ENCODE data around the gene POLR1B. TPM values are rescaled to one million over a fixed set of nuclear protein-coding genes. Genes with fewer than 3 reads are reported as not detected.

POLR1B gene
- total and polyA plus RNA-seq, 2 experiments from 2014 or later = 15.4 to 58.3 TPM

DNA sequence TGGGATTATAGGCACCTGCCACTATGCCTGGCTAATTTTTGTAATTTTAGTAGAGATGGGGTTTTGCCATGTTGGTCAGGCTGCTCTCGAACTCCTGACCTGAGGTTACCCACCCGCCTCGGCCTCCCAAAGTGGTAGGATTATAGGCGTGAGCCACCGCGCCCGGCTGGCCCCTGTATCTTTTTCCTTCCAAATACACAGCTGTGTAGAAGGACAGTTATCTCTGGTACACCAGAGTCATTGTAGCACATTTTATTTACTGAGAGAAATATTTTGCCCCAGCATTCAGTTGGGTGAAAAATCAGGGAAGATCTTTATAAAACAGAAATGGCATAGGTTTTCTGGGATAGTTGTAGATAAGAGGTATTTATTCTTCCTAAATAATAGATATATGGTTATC, 23.5 kb upstream of the POLR1B start:
- Mint-ChIP-seq H3K27ac (no peak overlapping the region), H3K4me1 (no peaks in the 10 kb centered on the region), H3K4me3 (no peak overlapping the region), H3K9me3 (peaks cover 8% of the 10 kb centered on the region; the same call in 2 of the 3 replicates), H3K36me3 (ENCODE audit: low read depth) (peaks cover 79% of the 10 kb centered on the region), H3K27me3 (ENCODE audit: insufficient read depth, low read depth, poor library complexity) (peaks cover 5% of the 10 kb centered on the region)
- no peaks in the 10 kb centered on the region for H3K27me3 ChIP-seq (ENCODE audit: insufficient read depth)
- H3K4me1 ChIP-seq (ENCODE audit: insufficient read depth) = no peaks in the 10 kb centered on the region
- H3K36me3 ChIP-seq (ENCODE audit: insufficient read depth) = peaks cover 14% of the 10 kb centered on the region
- DNase-seq (ENCODE audit: low spot score) (no peak), ATAC-seq (no peak)
- TF ChIP-seq EZH2 (IDR thresholded peaks at IDR 0.05; ENCODE audit: low read depth, unreplicated experiment) = no peak
- TF ChIP-seq, protein P1, sequence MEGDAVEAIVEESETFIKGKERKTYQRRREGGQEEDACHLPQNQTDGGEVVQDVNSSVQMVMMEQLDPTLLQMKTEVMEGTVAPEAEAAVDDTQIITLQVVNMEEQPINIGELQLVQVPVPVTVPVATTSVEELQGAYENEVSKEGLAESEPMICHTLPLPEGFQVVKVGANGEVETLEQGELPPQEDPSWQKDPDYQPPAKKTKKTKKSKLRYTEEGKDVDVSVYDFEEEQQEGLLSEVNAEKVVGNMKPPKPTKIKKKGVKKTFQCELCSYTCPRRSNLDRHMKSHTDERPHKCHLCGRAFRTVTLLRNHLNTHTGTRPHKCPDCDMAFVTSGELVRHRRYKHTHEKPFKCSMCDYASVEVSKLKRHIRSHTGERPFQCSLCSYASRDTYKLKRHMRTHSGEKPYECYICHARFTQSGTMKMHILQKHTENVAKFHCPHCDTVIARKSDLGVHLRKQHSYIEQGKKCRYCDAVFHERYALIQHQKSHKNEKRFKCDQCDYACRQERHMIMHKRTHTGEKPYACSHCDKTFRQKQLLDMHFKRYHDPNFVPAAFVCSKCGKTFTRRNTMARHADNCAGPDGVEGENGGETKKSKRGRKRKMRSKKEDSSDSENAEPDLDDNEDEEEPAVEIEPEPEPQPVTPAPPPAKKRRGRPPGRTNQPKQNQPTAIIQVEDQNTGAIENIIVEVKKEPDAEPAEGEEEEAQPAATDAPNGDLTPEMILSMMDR (conservative IDR thresholded peaks at IDR 0.05; ENCODE audit: low read depth in 2 of 2) = no peak
- TF ChIP-seq NANOG (IDR thresholded peaks at IDR 0.05; ENCODE audit: borderline replicate concordance) = no peak
- TF ChIP-seq ZNF114 (CRISPR knock-in tag; IDR thresholded peaks at IDR 0.05) = no peak
- no peak for TF ChIP-seq CREB1 (CRISPR knock-in tag; IDR thresholded peaks at IDR 0.05; ENCODE audit: low read depth)
- no peak for TF ChIP-seq EZH2phosphoT487 (IDR thresholded peaks at IDR 0.05; ENCODE audit: unreplicated experiment)
- TF ChIP-seq, protein P2, sequence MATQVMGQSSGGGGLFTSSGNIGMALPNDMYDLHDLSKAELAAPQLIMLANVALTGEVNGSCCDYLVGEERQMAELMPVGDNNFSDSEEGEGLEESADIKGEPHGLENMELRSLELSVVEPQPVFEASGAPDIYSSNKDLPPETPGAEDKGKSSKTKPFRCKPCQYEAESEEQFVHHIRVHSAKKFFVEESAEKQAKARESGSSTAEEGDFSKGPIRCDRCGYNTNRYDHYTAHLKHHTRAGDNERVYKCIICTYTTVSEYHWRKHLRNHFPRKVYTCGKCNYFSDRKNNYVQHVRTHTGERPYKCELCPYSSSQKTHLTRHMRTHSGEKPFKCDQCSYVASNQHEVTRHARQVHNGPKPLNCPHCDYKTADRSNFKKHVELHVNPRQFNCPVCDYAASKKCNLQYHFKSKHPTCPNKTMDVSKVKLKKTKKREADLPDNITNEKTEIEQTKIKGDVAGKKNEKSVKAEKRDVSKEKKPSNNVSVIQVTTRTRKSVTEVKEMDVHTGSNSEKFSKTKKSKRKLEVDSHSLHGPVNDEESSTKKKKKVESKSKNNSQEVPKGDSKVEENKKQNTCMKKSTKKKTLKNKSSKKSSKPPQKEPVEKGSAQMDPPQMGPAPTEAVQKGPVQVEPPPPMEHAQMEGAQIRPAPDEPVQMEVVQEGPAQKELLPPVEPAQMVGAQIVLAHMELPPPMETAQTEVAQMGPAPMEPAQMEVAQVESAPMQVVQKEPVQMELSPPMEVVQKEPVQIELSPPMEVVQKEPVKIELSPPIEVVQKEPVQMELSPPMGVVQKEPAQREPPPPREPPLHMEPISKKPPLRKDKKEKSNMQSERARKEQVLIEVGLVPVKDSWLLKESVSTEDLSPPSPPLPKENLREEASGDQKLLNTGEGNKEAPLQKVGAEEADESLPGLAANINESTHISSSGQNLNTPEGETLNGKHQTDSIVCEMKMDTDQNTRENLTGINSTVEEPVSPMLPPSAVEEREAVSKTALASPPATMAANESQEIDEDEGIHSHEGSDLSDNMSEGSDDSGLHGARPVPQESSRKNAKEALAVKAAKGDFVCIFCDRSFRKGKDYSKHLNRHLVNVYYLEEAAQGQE (IDR thresholded peaks at IDR 0.05; ENCODE audit: unreplicated experiment) = no peak
- TF ChIP-seq, protein P3, sequence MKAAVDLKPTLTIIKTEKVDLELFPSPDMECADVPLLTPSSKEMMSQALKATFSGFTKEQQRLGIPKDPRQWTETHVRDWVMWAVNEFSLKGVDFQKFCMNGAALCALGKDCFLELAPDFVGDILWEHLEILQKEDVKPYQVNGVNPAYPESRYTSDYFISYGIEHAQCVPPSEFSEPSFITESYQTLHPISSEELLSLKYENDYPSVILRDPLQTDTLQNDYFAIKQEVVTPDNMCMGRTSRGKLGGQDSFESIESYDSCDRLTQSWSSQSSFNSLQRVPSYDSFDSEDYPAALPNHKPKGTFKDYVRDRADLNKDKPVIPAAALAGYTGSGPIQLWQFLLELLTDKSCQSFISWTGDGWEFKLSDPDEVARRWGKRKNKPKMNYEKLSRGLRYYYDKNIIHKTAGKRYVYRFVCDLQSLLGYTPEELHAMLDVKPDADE (IDR thresholded peaks at IDR 0.05) = no peak
- no peak for TF ChIP-seq JUNB (IDR thresholded peaks at IDR 0.05; ENCODE audit: unreplicated experiment)
- TF ChIP-seq, protein P4, sequence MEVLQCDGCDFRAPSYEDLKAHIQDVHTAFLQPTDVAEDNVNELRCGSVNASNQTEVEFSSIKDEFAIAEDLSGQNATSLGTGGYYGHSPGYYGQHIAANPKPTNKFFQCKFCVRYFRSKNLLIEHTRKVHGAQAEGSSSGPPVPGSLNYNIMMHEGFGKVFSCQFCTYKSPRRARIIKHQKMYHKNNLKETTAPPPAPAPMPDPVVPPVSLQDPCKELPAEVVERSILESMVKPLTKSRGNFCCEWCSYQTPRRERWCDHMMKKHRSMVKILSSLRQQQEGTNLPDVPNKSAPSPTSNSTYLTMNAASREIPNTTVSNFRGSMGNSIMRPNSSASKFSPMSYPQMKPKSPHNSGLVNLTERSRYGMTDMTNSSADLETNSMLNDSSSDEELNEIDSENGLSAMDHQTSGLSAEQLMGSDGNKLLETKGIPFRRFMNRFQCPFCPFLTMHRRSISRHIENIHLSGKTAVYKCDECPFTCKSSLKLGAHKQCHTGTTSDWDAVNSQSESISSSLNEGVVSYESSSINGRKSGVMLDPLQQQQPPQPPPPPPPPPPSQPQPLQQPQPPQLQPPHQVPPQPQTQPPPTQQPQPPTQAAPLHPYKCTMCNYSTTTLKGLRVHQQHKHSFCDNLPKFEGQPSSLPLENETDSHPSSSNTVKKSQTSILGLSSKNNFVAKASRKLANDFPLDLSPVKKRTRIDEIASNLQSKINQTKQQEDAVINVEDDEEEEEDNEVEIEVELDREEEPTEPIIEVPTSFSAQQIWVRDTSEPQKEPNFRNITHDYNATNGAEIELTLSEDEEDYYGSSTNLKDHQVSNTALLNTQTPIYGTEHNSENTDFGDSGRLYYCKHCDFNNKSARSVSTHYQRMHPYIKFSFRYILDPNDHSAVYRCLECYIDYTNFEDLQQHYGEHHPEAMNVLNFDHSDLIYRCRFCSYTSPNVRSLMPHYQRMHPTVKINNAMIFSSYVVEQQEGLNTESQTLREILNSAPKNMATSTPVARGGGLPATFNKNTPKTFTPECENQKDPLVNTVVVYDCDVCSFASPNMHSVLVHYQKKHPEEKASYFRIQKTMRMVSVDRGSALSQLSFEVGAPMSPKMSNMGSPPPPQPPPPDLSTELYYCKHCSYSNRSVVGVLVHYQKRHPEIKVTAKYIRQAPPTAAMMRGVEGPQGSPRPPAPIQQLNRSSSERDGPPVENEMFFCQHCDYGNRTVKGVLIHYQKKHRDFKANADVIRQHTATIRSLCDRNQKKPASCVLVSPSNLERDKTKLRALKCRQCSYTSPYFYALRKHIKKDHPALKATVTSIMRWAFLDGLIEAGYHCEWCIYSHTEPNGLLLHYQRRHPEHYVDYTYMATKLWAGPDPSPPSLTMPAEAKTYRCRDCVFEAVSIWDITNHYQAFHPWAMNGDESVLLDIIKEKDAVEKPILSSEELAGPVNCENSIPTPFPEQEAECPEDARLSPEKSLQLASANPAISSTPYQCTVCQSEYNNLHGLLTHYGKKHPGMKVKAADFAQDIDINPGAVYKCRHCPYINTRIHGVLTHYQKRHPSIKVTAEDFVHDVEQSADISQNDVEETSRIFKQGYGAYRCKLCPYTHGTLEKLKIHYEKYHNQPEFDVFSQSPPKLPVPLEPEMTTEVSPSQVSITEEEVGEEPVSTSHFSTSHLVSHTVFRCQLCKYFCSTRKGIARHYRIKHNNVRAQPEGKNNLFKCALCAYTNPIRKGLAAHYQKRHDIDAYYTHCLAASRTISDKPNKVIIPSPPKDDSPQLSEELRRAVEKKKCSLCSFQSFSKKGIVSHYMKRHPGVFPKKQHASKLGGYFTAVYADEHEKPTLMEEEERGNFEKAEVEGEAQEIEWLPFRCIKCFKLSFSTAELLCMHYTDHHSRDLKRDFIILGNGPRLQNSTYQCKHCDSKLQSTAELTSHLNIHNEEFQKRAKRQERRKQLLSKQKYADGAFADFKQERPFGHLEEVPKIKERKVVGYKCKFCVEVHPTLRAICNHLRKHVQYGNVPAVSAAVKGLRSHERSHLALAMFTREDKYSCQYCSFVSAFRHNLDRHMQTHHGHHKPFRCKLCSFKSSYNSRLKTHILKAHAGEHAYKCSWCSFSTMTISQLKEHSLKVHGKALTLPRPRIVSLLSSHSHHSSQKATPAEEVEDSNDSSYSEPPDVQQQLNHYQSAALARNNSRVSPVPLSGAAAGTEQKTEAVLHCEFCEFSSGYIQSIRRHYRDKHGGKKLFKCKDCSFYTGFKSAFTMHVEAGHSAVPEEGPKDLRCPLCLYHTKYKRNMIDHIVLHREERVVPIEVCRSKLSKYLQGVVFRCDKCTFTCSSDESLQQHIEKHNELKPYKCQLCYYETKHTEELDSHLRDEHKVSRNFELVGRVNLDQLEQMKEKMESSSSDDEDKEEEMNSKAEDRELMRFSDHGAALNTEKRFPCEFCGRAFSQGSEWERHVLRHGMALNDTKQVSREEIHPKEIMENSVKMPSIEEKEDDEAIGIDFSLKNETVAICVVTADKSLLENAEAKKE (CRISPR knock-in tag; IDR thresholded peaks at IDR 0.05) = no peak
- no peak for TF ChIP-seq ZNF331 (CRISPR knock-in tag; IDR thresholded peaks at IDR 0.05; ENCODE audit: low read depth)
- TF ChIP-seq POLR2AphosphoS5 (IDR thresholded peaks at IDR 0.05; ENCODE audit: low read depth) = no peak
- no peak for TF ChIP-seq STAT1 (IDR thresholded peaks at IDR 0.05; ENCODE audit: unreplicated experiment)
- no peaks in the 10 kb centered on the region for H3K9me2 ChIP-seq (ENCODE audit: insufficient read depth)
- no peak overlapping the region for H3K4me3 ChIP-seq
- no peak overlapping the region for H2AFZ ChIP-seq
- H3K4me2 ChIP-seq = no peak overlapping the region
- H3K79me2 ChIP-seq (replicated peaks; ENCODE audit: insufficient read depth) = peaks cover 3% of the 10 kb centered on the region; the same call in 1 of the 2 replicates
- H4K20me1 ChIP-seq (replicated peaks; ENCODE audit: insufficient read depth) = peaks cover 8% of the 10 kb centered on the region; the same call in 1 of the 2 replicates
- H3K27ac ChIP-seq (ENCODE audit: low read depth) = no peak overlapping the region
- no peaks in the 10 kb centered on the region for H3F3A ChIP-seq (replicated peaks; ENCODE audit: low read depth)

Data from GM23338 (cell line).